HepG2 (cell line): ENCODE results near the gene COL18A1. TPM values are rescaled to one million over a fixed set of nuclear protein-coding genes. Genes with fewer than 3 reads are reported as not detected.

Source experiments
- ATF2 ChIP-seq: sonication (generic); formaldehyde crosslinking; IDR thresholded peaks from 2 replicates; pipeline ENCODE4 v1.4.0; 2020; ENCODE audit warnings: missing genetic modification reagents
- DDIT3 ChIP-seq: sonication (generic); formaldehyde crosslinking; IDR thresholded peaks from 2 replicates; pipeline ENCODE4 v1.4.0; 2020; ENCODE audit warnings: mild to moderate bottlenecking, missing genetic modification reagents
- FOXA3 ChIP-seq: IDR thresholded peaks from 2 replicates; pipeline ENCODE4 v1.6.1; 2016; ENCODE audit warnings: missing genetic modification reagents, missing compliant biosample characterization
- HMGA1 ChIP-seq: sonication (generic); formaldehyde crosslinking; conservative IDR thresholded peaks from 2 replicates; pipeline ENCODE4 v1.4.0; 2020; ENCODE audit warnings: missing genetic modification reagents
- MBNL3 ChIP-seq: fragments of 250-450 bp; sonication (Bioruptor Pico); conservative IDR thresholded peaks from 2 replicates; pipeline ENCODE4 v1.8.0; 2022; ENCODE audit warnings: mild to moderate bottlenecking, inconsistent platforms
- MTA1 ChIP-seq: sonication (generic); formaldehyde crosslinking; IDR thresholded peaks from 2 replicates; pipeline ENCODE4 v1.4.0; 2020; ENCODE audit warnings: missing genetic modification reagents, mild to moderate bottlenecking, borderline replicate concordance
- NPAS2 ChIP-seq: sonication (generic); formaldehyde crosslinking; IDR thresholded peaks from 2 replicates; pipeline ENCODE4 v1.8.0; 2022; ENCODE audit warnings: mild to moderate bottlenecking, missing genetic modification reagents, borderline replicate concordance
- SAP130 ChIP-seq: IDR thresholded peaks from 2 replicates; pipeline ENCODE4 v1.6.1; 2016; ENCODE audit warnings: low read depth
- USF2 ChIP-seq, 2 experiments: sonication (generic) in 1 of 2; formaldehyde crosslinking in 1 of 2; IDR thresholded peaks; 2 replicates each; pipeline versions ENCODE4 v1.5.1 to v1.6.1; 2011 to 2020; ENCODE audit warnings: borderline replicate concordance in 1 of 2, low read depth in 1 of 2, low read length in 1 of 2, mild to moderate bottlenecking in 1 of 2, missing genetic modification reagents in 1 of 2, moderate library complexity in 1 of 2
- ZBTB3 ChIP-seq: sonication (generic); formaldehyde crosslinking; IDR thresholded peaks from 2 replicates; pipeline ENCODE4 v1.4.0; 2020; ENCODE audit warnings: low read depth, mild to moderate bottlenecking, moderate library complexity, missing genetic modification reagents, borderline replicate concordance
- ZFP62 ChIP-seq: sonication (generic); formaldehyde crosslinking; IDR thresholded peaks from 2 replicates; pipeline ENCODE4 v1.4.0; 2020; ENCODE audit warnings: missing genetic modification reagents
- ZNF12 ChIP-seq: sonication (generic); formaldehyde crosslinking; IDR thresholded peaks from 2 replicates; pipeline ENCODE4 v1.5.0; 2020; ENCODE audit warnings: missing genetic modification reagents
- ZNF18 ChIP-seq: sonication (generic); formaldehyde crosslinking; IDR thresholded peaks from 2 replicates; pipeline ENCODE4 v1.8.0; 2022; ENCODE audit warnings: mild to moderate bottlenecking, missing genetic modification reagents; ENCODE audit not compliant: insufficient replicate concordance
- ZNF570 ChIP-seq: sonication (generic); formaldehyde crosslinking; IDR thresholded peaks from 2 replicates; pipeline ENCODE4 v1.4.0; 2020; ENCODE audit warnings: mild to moderate bottlenecking, missing genetic modification reagents, borderline replicate concordance
- ZNF770 ChIP-seq: sonication (generic); formaldehyde crosslinking; IDR thresholded peaks from 2 replicates; pipeline ENCODE4 v1.5.0; 2020; ENCODE audit warnings: mild to moderate bottlenecking, missing genetic modification reagents
- ZNF780A ChIP-seq: sonication (generic); formaldehyde crosslinking; IDR thresholded peaks from 2 replicates; pipeline ENCODE4 v1.8.0; 2022; ENCODE audit warnings: mild to moderate bottlenecking, missing genetic modification reagents, moderate library complexity
- ZSCAN12 ChIP-seq: sonication (generic); formaldehyde crosslinking; IDR thresholded peaks from 2 replicates; pipeline ENCODE4 v1.9.0; 2021; ENCODE audit warnings: mild to moderate bottlenecking, missing genetic modification reagents
- polyA plus RNA-seq, 8 experiments: library from polyadenylated mRNA; depleted of rRNA in 3 of 8; stranded (reverse) in 7 of 8; unstranded in 1 of 8; fragments of >200 nt; fragmentation: Illumina TruSeq in 4 of 8; extraction: Trizol in 4 of 8; gene quantifications; 2 replicates each; pipeline versions ENCODE4 v1.2.1 to v1.2.3, GENCODE V29; 2011 to 2016; ENCODE audit warnings: low read depth in 4 of 8, missing spikeins in 1 of 8, mixed read lengths in 1 of 8; ENCODE audit not compliant: insufficient read depth in 1 of 8
- total RNA-seq, 5 experiments: library from RNA; depleted of rRNA; stranded (reverse); fragments of >200 nt; fragmentation: Illumina TruSeq; extraction: Trizol; gene quantifications; 2 replicates each; pipeline ENCODE4 v1.2.3, GENCODE V29; 2016; ENCODE audit warnings: low read depth in 1 of 5

The COL18A1 gene
- total and polyA plus RNA-seq, 2 of the 13 experiments (the other 11 are each of a cell fraction or from before 2014, with no cell fraction given): 79.0 to 102 TPM

GRCh38 chr21:45469273-45470086 lies 64.5 kb downstream of the COL18A1 start (continued):
- TF ChIP-seq ZNF770 (CRISPR knock-in tag) (peak; percentile 52; the same call in 1 of the 2 replicates), NPAS2 (CRISPR knock-in tag) (no peak), MBNL3 (CRISPR knock-in tag) (no peak), MTA1 (CRISPR knock-in tag) (peak; percentile 92; the same call in 1 of the 2 replicates), ZNF780A (CRISPR knock-in tag) (peak; percentile 78; the same call in 1 of the 2 replicates), USF2 (IDR thresholded peaks at IDR 0.05; ENCODE audit: low read depth, low read length) (no peak), USF2 (CRISPR knock-in tag; IDR thresholded peaks at IDR 0.05; ENCODE audit: borderline replicate concordance) (peak; percentile 64; the same call in 1 of the 2 replicates), DDIT3 (CRISPR knock-in tag) (no peak), ZNF570 (CRISPR knock-in tag) (no peak), HMGA1 (CRISPR knock-in tag) (no peak), ZBTB3 (CRISPR knock-in tag) (no peak; the same call in 1 of the 2 replicates), ZSCAN12 (CRISPR knock-in tag) (0 out of 2 replicates have a peak, but pooled peaks have one; percentile 41), ZNF12 (CRISPR knock-in tag) (peak; percentile 45; the same call in 1 of the 2 replicates), ATF2 (CRISPR knock-in tag) (peak; percentile 67), SAP130 (CRISPR knock-in tag) (peak; percentile 95), ZNF18 (CRISPR knock-in tag) (no peak), FOXA3 (peak; percentile 83), ZFP62 (CRISPR knock-in tag) (no peak)
